K562 (cell line): ENCODE results near the gene DALRD3. TPM values are rescaled to one million over a fixed set of nuclear protein-coding genes. Genes with fewer than 3 reads are reported as not detected.

Experiments
- BACH1 ChIP-seq: fragments of 200-800 bp; sonication (Bioruptor generic); IDR thresholded peaks from 2 replicates; pipeline ENCODE4 v1.6.1; 2016; ENCODE audit warnings: missing genetic modification characterization, missing compliant biosample characterization
- CCAR2 ChIP-seq: fragments of 200-400 bp; formaldehyde crosslinking; IDR thresholded peaks from 2 replicates; pipeline ENCODE4 v1.6.1; 2017; ENCODE audit warnings: mild to moderate bottlenecking, low read depth, low read length
- ELF2 ChIP-seq: fragments of 250-450 bp; sonication (Bioruptor Pico); IDR thresholded peaks from 2 replicates; pipeline ENCODE4 v1.5.0; 2021; ENCODE audit warnings: mild to moderate bottlenecking
- MAX ChIP-seq: sonication (generic); formaldehyde crosslinking; IDR thresholded peaks from 2 replicates; pipeline ENCODE4 v1.9.0; 2022; ENCODE audit warnings: mild to moderate bottlenecking, missing genetic modification reagents
- MLX ChIP-seq, 2 experiments: fragments of 450-650 bp in 1 of 2; sonication (generic) in 1 of 2; formaldehyde crosslinking; conservative IDR thresholded peaks; 2 replicates each; pipeline versions ENCODE4 v1.4.0 to v1.8.1; 2020 to 2022; ENCODE audit warnings: mild to moderate bottlenecking in 1 of 2, missing genetic modification reagents in 1 of 2
- MTF1 ChIP-seq: fragments of 250-450 bp; sonication (Bioruptor Pico); IDR thresholded peaks from 2 replicates; pipeline ENCODE4 v1.9.0; 2021; ENCODE audit warnings: moderate library complexity, mild to moderate bottlenecking, inconsistent platforms, borderline replicate concordance
- MXI1 ChIP-seq: IDR thresholded peaks from 2 replicates; pipeline ENCODE4 v1.6.1; 2011; ENCODE audit warnings: low read depth, mild to moderate bottlenecking, improper control_type of control experiment, low read length
- NELFE ChIP-seq: IDR thresholded peaks from 2 replicates; pipeline ENCODE4 v1.6.1; 2011; ENCODE audit warnings: mild to moderate bottlenecking; ENCODE audit not compliant: insufficient read depth, insufficient read length
- NFXL1 ChIP-seq: fragments of 450-650 bp; formaldehyde crosslinking; IDR thresholded peaks from 2 replicates; pipeline ENCODE4 v1.4.0; 2021; ENCODE audit warnings: mild to moderate bottlenecking
- OTX1 ChIP-seq: fragments of 450-650 bp; formaldehyde crosslinking; IDR thresholded peaks from 2 replicates; pipeline ENCODE4 v1.4.0; 2022; ENCODE audit warnings: mild to moderate bottlenecking
- RFX1 ChIP-seq: fragments of 450-650 bp; IDR thresholded peaks from 2 replicates; pipeline ENCODE4 v1.6.1; 2016; ENCODE audit warnings: mild to moderate bottlenecking, moderate library complexity
- ZNF280A ChIP-seq: fragments of 450-650 bp; IDR thresholded peaks from 2 replicates; pipeline ENCODE4 v1.6.1; 2018; ENCODE audit warnings: mild to moderate bottlenecking, low read depth; ENCODE audit not compliant: partially characterized antibody
- ZNF282 ChIP-seq: sonication (generic); formaldehyde crosslinking; IDR thresholded peaks from 2 replicates; pipeline ENCODE4 v1.8.1; 2023; ENCODE audit warnings: missing genetic modification reagents
- ZNF3 ChIP-seq: fragments of 250-450 bp; sonication (Bioruptor Pico); IDR thresholded peaks from 2 replicates; pipeline ENCODE4 v1.5.0; 2021; ENCODE audit warnings: mild to moderate bottlenecking, moderate library complexity
- ZNF699 ChIP-seq: fragments of 250-450 bp; sonication (Bioruptor Pico); IDR thresholded peaks from 2 replicates; pipeline ENCODE4 v1.8.0; 2021; ENCODE audit warnings: mild to moderate bottlenecking, moderate library complexity; ENCODE audit not compliant: insufficient replicate concordance
- ZNF764 ChIP-seq: fragments of 250-450 bp; sonication (Bioruptor Pico); IDR thresholded peaks from 2 replicates; pipeline ENCODE4 v1.4.0; 2020; ENCODE audit warnings: low read depth, mild to moderate bottlenecking, moderate library complexity
- ZZZ3 ChIP-seq: fragments of 450-650 bp; IDR thresholded peaks from 2 replicates; pipeline ENCODE4 v1.6.1; 2016; ENCODE audit warnings: antibody characterized with exemption, mild to moderate bottlenecking, moderate library complexity
- polyA plus RNA-seq, 8 experiments: library from polyadenylated mRNA; depleted of rRNA in 4 of 8; stranded (reverse) in 5 of 8; unstranded in 3 of 8; fragments of >200 nt; fragmentation: Nextera tagmentation in 2 of 8; fragmentation: Illumina TruSeq in 1 of 8; extraction: Ambion mirVana in 2 of 8; extraction: Trizol in 1 of 8; gene quantifications; 2 replicates each; pipeline versions ENCODE4 v1.2.1 to v1.2.3, GENCODE V29; 2011 to 2014; ENCODE audit warnings: inconsistent platforms in 1 of 8, missing spikeins in 1 of 8
- total RNA-seq, 7 experiments: library from RNA; depleted of rRNA in 6 of 7; stranded (reverse); fragments of >200 nt in 6 of 7; fragmentation: Illumina TruSeq in 2 of 7; extraction: Trizol in 2 of 7; gene quantifications; 2 replicates each; pipeline versions ENCODE4 v1.2.1 to v1.2.3, GENCODE V29; 2011 to 2021; ENCODE audit warnings: low replicate concordance in 1 of 7

The DALRD3 gene
- total and polyA plus RNA-seq, 9 of the 15 experiments (the other 6 are each of a cell fraction or from before 2014, with no cell fraction given) = 6.6 to 31.3 (median 14.4) TPM

GRCh38 chr3:49028673-49029562 is 10.5 kb upstream of the DALRD3 start, which contains the start of gene IMPDH2 (continued):
- TF ChIP-seq OTX1 (0 out of 2 replicates have a peak, but pooled peaks have one; percentile 29), MTF1 (CRISPR knock-in tag) (no peak), BACH1 (tag) (no peak), MAX (CRISPR knock-in tag) (peak; percentile 94), ELF2 (CRISPR knock-in tag) (peak; percentile 59; the same call in 1 of the 2 replicates), CCAR2 (no peak), ZNF699 (CRISPR knock-in tag) (no peak), ZZZ3 (no peak), ZNF282 (no peak), ZNF764 (CRISPR knock-in tag) (no peak), MLX (CRISPR knock-in tag; conservative IDR thresholded peaks at IDR 0.05) (no peak), NFXL1 (CRISPR knock-in tag) (no peak), MXI1 (peak; percentile 67; the same call in 1 of the 2 replicates), RFX1 (no peak), ZNF280A (no peak), NELFE (no peak), ZNF3 (CRISPR knock-in tag) (no peak)
